ENCODE measurements around the gene PUM1. TPM values are rescaled to one million over a fixed set of nuclear protein-coding genes. Genes with fewer than 3 reads are reported as not detected.
"Not testable (repeated sequence)": the region's sequence is repeated elsewhere in the genome, so short reads cannot be mapped to it uniquely, and the experiment has no call there.

Gene PUM1
- total and polyA plus RNA-seq, 7 experiments from 2014 or later = 114 to 226 (median 154) TPM

DNA sequence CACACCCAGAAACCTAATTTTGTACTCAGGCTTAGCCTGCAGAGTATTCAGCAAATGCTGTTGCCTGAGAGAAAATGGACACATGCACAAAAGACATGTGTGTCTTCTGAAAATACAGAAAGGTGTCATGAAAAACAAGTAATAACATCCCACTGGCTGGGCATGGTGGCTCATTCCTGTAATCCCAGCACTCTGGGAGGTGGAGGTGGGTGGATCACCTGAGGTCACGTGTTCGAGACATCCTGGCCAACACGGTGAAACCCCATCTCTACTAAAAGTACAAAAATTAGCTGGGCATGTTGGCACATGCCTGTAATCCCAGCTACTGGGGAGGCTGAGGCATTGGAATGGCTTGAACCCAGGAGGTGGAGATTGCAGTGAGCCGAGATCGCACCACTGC is 18.0 kb downstream of the PUM1 start:
- H3K36me3 Mint-ChIP-seq = peaks cover 3 to 32% (median 16%) of the 10 kb centered on the region in 5 donors
- H3K4me3 ChIP-seq (ENCODE audit: low read length); H3K27ac ChIP-seq (ENCODE audit: low read depth, low read length); ATAC-seq; intact Hi-C loops (cut with micrococcal nuclease); DNase-seq; H3K4me1 ChIP-seq (ENCODE audit: control insufficient read depth in 2 of 2, insufficient read depth in 2 of 2, low read length in 2 of 2); H3K9me3 ChIP-seq (ENCODE audit: control insufficient read depth in 2 of 3, low read length in 3 of 3); H3K9me3 Mint-ChIP-seq; H3K27me3 ChIP-seq (ENCODE audit: control insufficient read depth in 2 of 2, insufficient read depth in 2 of 2, low read length in 2 of 2); CTCF ChIA-PET; H3K27me3 Mint-ChIP-seq: not testable (repeated sequence)
- H3K4me3 Mint-ChIP-seq = peak overlapping the region in 2 of 10 donors; percentile 32 to 37
- POLR2A ChIA-PET = interaction anchor here (1.4 kb wide), 1 partner anchor 11 kb away, joined by 4 read pairs; no protein-coding TSS in a partner anchor
- peaks cover 0 to 37% (median 3%) of the 10 kb centered on the region in 3 experiments for H3K36me3 ChIP-seq (ENCODE audit: control insufficient read depth in 2 of 3, insufficient read depth in 3 of 3, low read length in 3 of 3)
- H3K4me1 Mint-ChIP-seq = peaks cover 8 to 68% (median 42%) of the 10 kb centered on the region in 7 donors
- peak overlapping the region in 2 of 9 donors; percentile 18 for H3K27ac Mint-ChIP-seq

- peak overlapping the region in 2 of 10 donors; percentile 5 to 14 for H3K4me3 Mint-ChIP-seq
- no peaks in the 10 kb centered on the region for H3K27me3 Mint-ChIP-seq
- ATAC-seq (no peak), DNase-seq (no peak)
- ChIA-PET CTCF (no interaction called here), POLR2A (no interaction called here)
- peaks cover 4 to 38% (median 26%) of the 10 kb centered on the region in 5 donors for H3K36me3 Mint-ChIP-seq
- Histone ChIP-seq H3K27me3 (ENCODE audit: control insufficient read depth in 2 of 2, insufficient read depth in 2 of 2, low read length in 2 of 2) (no peaks in the 10 kb centered on the region), H3K9me3 (ENCODE audit: control insufficient read depth in 2 of 3, low read length in 3 of 3) (no peaks in the 10 kb centered on the region), H3K4me3 (ENCODE audit: low read length) (no peak overlapping the region), H3K27ac (ENCODE audit: low read depth, low read length) (no peak overlapping the region), H3K36me3 (ENCODE audit: control insufficient read depth in 2 of 3, insufficient read depth in 3 of 3, low read length in 3 of 3) (peaks cover 0 to 34% (median 3%) of the 10 kb centered on the region in 3 experiments), H3K4me1 (ENCODE audit: control insufficient read depth in 2 of 2, insufficient read depth in 2 of 2, low read length in 2 of 2) (peaks cover 8 to 10% of the 10 kb centered on the region in 2 donors)
- H3K4me1 Mint-ChIP-seq = peaks cover 16 to 65% (median 51%) of the 10 kb centered on the region in 7 donors
- H3K27ac Mint-ChIP-seq = peak overlapping the region in 2 of 9 donors; percentile 4 to 65
- peaks cover 0 to 3% (median 0%) of the 10 kb centered on the region in 11 donors for H3K9me3 Mint-ChIP-seq
- intact Hi-C loops (cut with micrococcal nuclease) = no loop called here
Observed at GRCh38 chr1:31043631-31044030, 21.9 kb downstream of the PUM1 start.

GRCh38 chr1:31042656-31043055 is 22.9 kb downstream of the PUM1 start:
- peaks cover 21 to 64% (median 53%) of the 10 kb centered on the region in 7 donors for H3K4me1 Mint-ChIP-seq
- POLR2A ChIA-PET = no interaction called here
- peaks cover 0 to 3% (median 0%) of the 10 kb centered on the region in 11 donors for H3K9me3 Mint-ChIP-seq
- no peak for DNase-seq
- H3K27ac ChIP-seq (ENCODE audit: low read depth, low read length) = no peak overlapping the region
- no peaks in the 10 kb centered on the region for H3K27me3 Mint-ChIP-seq
- H3K36me3 ChIP-seq (ENCODE audit: control insufficient read depth in 2 of 3, insufficient read depth in 3 of 3, low read length in 3 of 3) = peaks cover 0 to 34% (median 3%) of the 10 kb centered on the region in 3 experiments
- intact Hi-C loops (cut with micrococcal nuclease) = no loop called here
- peak overlapping the region in 2 of 9 donors; percentile 19 to 65 for H3K27ac Mint-ChIP-seq
- peaks cover 4 to 38% (median 26%) of the 10 kb centered on the region in 5 donors for H3K36me3 Mint-ChIP-seq
- no peaks in the 10 kb centered on the region for H3K9me3 ChIP-seq (ENCODE audit: control insufficient read depth in 2 of 3, low read length in 3 of 3)
- peaks cover 8 to 10% of the 10 kb centered on the region in 2 donors for H3K4me1 ChIP-seq (ENCODE audit: control insufficient read depth in 2 of 2, insufficient read depth in 2 of 2, low read length in 2 of 2)
- peak overlapping the region in 3 of 10 donors; percentile 14 to 50 (median 29) for H3K4me3 Mint-ChIP-seq
- H3K27me3 ChIP-seq (ENCODE audit: control insufficient read depth in 2 of 2, insufficient read depth in 2 of 2, low read length in 2 of 2) = no peaks in the 10 kb centered on the region
- H3K4me3 ChIP-seq (ENCODE audit: low read length) = no peak overlapping the region
- ATAC-seq = no peak
- CTCF ChIA-PET = no interaction called here

DNA sequence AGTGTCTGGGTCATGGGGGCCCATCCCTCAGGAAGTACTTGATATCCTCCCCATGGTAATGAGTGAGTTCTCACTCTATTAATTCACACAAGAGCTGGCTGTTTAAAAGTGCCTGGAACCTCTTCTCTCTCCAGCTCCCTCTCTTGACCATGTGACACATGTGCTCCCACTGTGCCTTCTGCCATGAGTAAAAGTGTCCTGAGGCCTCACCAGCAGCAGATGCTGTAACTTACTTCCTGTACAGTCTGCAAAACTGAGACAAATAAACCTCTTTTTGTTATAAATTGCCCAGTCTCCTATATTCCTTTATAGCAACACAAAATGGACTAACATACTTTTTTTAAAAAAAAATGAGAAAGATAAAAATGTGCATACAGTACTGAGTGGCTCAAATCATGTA is 24.0 kb downstream of the PUM1 start:
- CTCF ChIA-PET = interaction anchor here (0.7 kb wide), 1 partner anchor 15 kb away, joined by 3 read pairs; no protein-coding TSS in a partner anchor
- POLR2A ChIA-PET = interaction anchor here (0.6 to 0.9 kb wide), 3 partner anchors 43 to 51 kb away, joined by 3 to 4 read pairs (median 3); no protein-coding TSS in a partner anchor
- no peaks in the 10 kb centered on the region for H3K27me3 ChIP-seq (ENCODE audit: control insufficient read depth in 2 of 2, insufficient read depth in 2 of 2, low read length in 2 of 2)
- ATAC-seq (no peak), DNase-seq (no peak)
- peaks cover 32 to 65% (median 54%) of the 10 kb centered on the region in 7 donors for H3K4me1 Mint-ChIP-seq
- H3K36me3 Mint-ChIP-seq = peaks cover 4 to 40% (median 27%) of the 10 kb centered on the region in 5 donors
- intact Hi-C loops (cut with micrococcal nuclease) = no loop called here
- H3K27ac ChIP-seq (ENCODE audit: low read depth, low read length) = no peak overlapping the region
- H3K36me3 ChIP-seq (ENCODE audit: control insufficient read depth in 2 of 3, insufficient read depth in 3 of 3, low read length in 3 of 3) = peaks cover 0 to 28% (median 0%) of the 10 kb centered on the region in 3 experiments
- peaks cover 0 to 3% (median 0%) of the 10 kb centered on the region in 11 donors for H3K9me3 Mint-ChIP-seq
- peak overlapping the region in 3 of 10 donors; percentile 28 to 50 (median 43) for H3K4me3 Mint-ChIP-seq
- H3K27me3 Mint-ChIP-seq = no peaks in the 10 kb centered on the region
- H3K27ac Mint-ChIP-seq = peak overlapping the region in 4 of 9 donors; percentile 17 to 44 (median 29)
- no peaks in the 10 kb centered on the region for H3K9me3 ChIP-seq (ENCODE audit: control insufficient read depth in 2 of 3, low read length in 3 of 3)
- H3K4me3 ChIP-seq (ENCODE audit: low read length) = no peak overlapping the region
- H3K4me1 ChIP-seq (ENCODE audit: control insufficient read depth in 2 of 2, insufficient read depth in 2 of 2, low read length in 2 of 2) = peaks cover 10 to 16% of the 10 kb centered on the region in 2 donors

GRCh38 chr1:31040038-31040437 is 25.5 kb downstream of the PUM1 start:
- H3K27ac Mint-ChIP-seq = peak overlapping the region in 6 of 9 donors; percentile 1 to 67 (median 28)
- peak overlapping the region in 4 of 10 donors; percentile 4 to 43 (median 20) for H3K4me3 Mint-ChIP-seq
- CTCF ChIA-PET = no interaction called here
- no peaks in the 10 kb centered on the region for H3K27me3 Mint-ChIP-seq
- peaks cover 10 to 16% of the 10 kb centered on the region in 2 donors for H3K4me1 ChIP-seq (ENCODE audit: control insufficient read depth in 2 of 2, insufficient read depth in 2 of 2, low read length in 2 of 2)
- peaks cover 4 to 42% (median 28%) of the 10 kb centered on the region in 5 donors for H3K36me3 Mint-ChIP-seq
- H3K9me3 ChIP-seq (ENCODE audit: control insufficient read depth in 2 of 3, low read length in 3 of 3) = no peaks in the 10 kb centered on the region
- peaks cover 34 to 75% (median 61%) of the 10 kb centered on the region in 7 donors for H3K4me1 Mint-ChIP-seq
- H3K36me3 ChIP-seq (ENCODE audit: control insufficient read depth in 2 of 3, insufficient read depth in 3 of 3, low read length in 3 of 3) = peaks cover 0 to 24% (median 0%) of the 10 kb centered on the region in 3 experiments
- intact Hi-C loops (cut with micrococcal nuclease) = no loop called here
- no peak for DNase-seq
- POLR2A ChIA-PET = no interaction called here
- H3K4me3 ChIP-seq (ENCODE audit: low read length) = no peak overlapping the region
- no peak overlapping the region for H3K27ac ChIP-seq (ENCODE audit: low read depth, low read length)
- peaks cover 0 to 3% (median 0%) of the 10 kb centered on the region in 11 donors for H3K9me3 Mint-ChIP-seq
- no peaks in the 10 kb centered on the region for H3K27me3 ChIP-seq (ENCODE audit: control insufficient read depth in 2 of 2, insufficient read depth in 2 of 2, low read length in 2 of 2)
- no peak for ATAC-seq

DNA sequence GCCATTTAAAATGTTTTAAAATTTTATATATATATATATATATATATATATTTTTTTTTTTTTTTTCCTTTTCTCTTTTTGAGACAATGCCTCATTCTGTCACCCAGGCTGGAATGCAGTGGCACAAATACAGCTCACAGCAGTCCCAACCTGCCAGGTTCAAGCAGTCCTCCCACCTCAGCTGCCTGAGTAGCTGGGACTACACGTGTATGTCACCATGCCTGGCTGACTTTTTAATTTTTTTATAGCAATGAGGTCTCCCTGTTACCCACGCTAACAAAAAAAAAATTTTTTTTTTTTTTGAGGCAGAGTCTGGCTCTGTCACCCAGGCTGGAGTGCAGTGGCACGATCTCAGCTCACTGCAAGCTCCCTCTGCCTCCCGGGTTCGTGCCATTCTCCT is 26.6 kb downstream of the PUM1 start:
- H3K9me3 Mint-ChIP-seq; ATAC-seq; H3K27me3 ChIP-seq (ENCODE audit: control insufficient read depth in 2 of 2, insufficient read depth in 2 of 2, low read length in 2 of 2); H3K27ac Mint-ChIP-seq; H3K9me3 ChIP-seq (ENCODE audit: control insufficient read depth in 2 of 3, low read length in 3 of 3); DNase-seq; H3K4me3 Mint-ChIP-seq; H3K27ac ChIP-seq (ENCODE audit: low read depth, low read length); POLR2A ChIA-PET; CTCF ChIA-PET; intact Hi-C loops (cut with micrococcal nuclease); H3K4me3 ChIP-seq (ENCODE audit: low read length); H3K27me3 Mint-ChIP-seq: not testable (repeated sequence)
- peaks cover 4 to 46% (median 33%) of the 10 kb centered on the region in 5 donors for H3K36me3 Mint-ChIP-seq
- Histone ChIP-seq H3K36me3 (ENCODE audit: control insufficient read depth in 2 of 3, insufficient read depth in 3 of 3, low read length in 3 of 3) (peaks cover 0 to 16% (median 0%) of the 10 kb centered on the region in 3 experiments), H3K4me1 (ENCODE audit: control insufficient read depth in 2 of 2, insufficient read depth in 2 of 2, low read length in 2 of 2) (peaks cover 10 to 16% of the 10 kb centered on the region in 2 donors)
- peaks cover 40 to 82% (median 67%) of the 10 kb centered on the region in 7 donors for H3K4me1 Mint-ChIP-seq

Measured in naive thymus-derived CD4-positive, alpha-beta T cell (primary cell).